ENCODE measurements around the gene AMPD1. TPM values are rescaled to one million over a fixed set of nuclear protein-coding genes. Genes with fewer than 3 reads are reported as not detected.

AMPD1 gene
- total RNA-seq, 1 donor from 2014 or later, result not detected

DNA sequence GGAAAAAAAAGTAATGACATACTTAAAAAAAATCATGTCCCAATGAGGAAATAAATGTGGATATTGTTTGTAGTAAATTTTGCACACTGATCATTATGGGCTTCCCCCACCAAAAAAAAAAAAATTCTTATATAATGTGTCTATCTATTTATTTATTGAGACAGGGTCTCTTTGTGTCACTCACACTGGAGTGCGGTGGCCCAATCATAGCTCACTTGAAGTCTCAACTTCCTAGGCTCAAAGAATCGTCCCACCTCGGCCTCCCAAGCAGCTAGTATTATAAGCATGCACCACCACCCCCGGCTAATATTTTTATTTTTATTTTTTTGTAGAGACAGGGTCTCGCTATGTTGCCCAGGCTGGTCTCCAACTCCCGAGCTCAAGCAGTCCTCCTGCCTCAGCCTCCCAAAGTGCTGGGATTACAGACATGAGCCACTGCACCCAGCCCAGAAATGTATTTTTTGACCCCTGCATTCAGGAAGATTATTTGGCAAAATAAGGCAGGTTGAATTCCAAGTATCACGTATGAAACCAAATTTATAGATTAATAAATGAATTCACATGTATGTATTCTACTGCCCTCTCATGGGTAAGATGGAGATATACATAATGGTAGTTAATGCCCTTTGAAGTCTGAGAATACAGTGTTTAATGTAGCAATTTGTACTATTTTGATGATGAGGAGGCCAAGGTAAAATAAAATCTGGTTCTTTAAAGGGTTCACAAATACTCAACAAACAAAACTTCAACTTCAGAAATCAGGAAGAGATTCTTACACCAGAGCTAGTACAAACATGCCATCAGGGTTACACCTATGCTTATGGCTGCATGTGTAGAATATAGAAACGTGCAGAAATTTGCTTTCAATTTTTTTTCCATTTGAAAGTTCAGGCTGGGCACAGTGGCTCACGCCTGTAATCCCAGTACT lies 24.1 kb downstream of the AMPD1 start:
- peak overlapping the region; percentile 98 for H3K4me3 Mint-ChIP-seq
- TF ChIP-seq CTCF (conservative IDR thresholded peaks at IDR 0.05), result peak; percentile 54
- H3K27me3 Mint-ChIP-seq, result peaks cover 53% of the 10 kb centered on the region
- no peaks in the 10 kb centered on the region for H3K36me3 Mint-ChIP-seq
- no peaks in the 10 kb centered on the region for H3K9me3 Mint-ChIP-seq
- peak overlapping the region; percentile 100 for H3K27ac Mint-ChIP-seq
- peaks cover 10% of the 10 kb centered on the region for H3K4me1 Mint-ChIP-seq (ENCODE audit: unreplicated experiment)
- no peak for DNase-seq (ENCODE audit: extremely low spot score, unreplicated experiment)

GRCh38 chr1:114670083-114671010 lies 25.0 kb downstream of the AMPD1 start:
- Mint-ChIP-seq H3K4me1 (ENCODE audit: unreplicated experiment) (peaks cover 10% of the 10 kb centered on the region), H3K27ac (peak overlapping the region; percentile 100), H3K9me3 (no peaks in the 10 kb centered on the region), H3K36me3 (no peaks in the 10 kb centered on the region), H3K27me3 (peaks cover 51% of the 10 kb centered on the region), H3K4me3 (peak overlapping the region; percentile 98)
- DNase-seq (ENCODE audit: extremely low spot score, unreplicated experiment), result peak; percentile 69
- TF ChIP-seq CTCF (conservative IDR thresholded peaks at IDR 0.05), result peak; percentile 57

DNA sequence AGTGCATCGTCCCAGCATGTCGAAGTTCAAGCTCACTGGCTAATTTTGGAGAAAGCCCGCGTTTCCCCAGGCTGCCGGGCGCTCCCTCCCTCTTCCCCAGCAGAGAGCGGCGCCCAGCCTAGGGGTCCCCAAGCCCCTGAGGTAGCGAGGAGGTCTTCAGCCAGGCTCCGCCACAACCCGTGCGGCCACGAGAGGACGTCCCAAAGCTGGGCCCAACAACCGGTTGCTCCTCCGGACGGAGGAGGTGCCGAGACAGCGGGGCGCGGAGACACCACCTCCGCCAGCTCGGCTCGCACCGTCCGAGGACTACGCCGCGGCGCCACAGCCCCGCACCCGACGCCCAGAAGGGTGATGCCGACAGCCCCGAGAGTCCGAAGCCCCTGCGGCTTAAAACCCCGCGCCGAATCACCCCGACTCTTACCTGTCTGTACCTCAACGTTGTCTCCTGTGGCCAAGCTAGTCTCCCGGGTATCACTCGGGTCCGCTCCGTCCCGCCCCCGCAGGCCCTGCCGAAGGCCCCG lies 25.7 kb downstream of the AMPD1 start, which contains the start of gene DENND2C:
Gene DENND2C (minus strand): TSS at position 488 of the 521 bp plus-strand sequence. CDS start 44,065 bp downstream, outside the sequence.
- H3K27me3 Mint-ChIP-seq, result peaks cover 43% of the 10 kb centered on the region
- H3K4me3 Mint-ChIP-seq, result peak within 1 kb of the TSS; percentile 98
- TF ChIP-seq CTCF (conservative IDR thresholded peaks at IDR 0.05), result no peak
- H3K9me3 Mint-ChIP-seq, result no peaks in the 10 kb centered on the region
- peak within 1 kb of the TSS; percentile 100 for H3K27ac Mint-ChIP-seq
- no peaks in the 10 kb centered on the region for H3K36me3 Mint-ChIP-seq
- DNase-seq (ENCODE audit: extremely low spot score, unreplicated experiment), result peak; percentile 85
- peaks cover 10% of the 10 kb centered on the region for H3K4me1 Mint-ChIP-seq (ENCODE audit: unreplicated experiment)

GRCh38 chr1:114668784-114669561 lies 26.4 kb downstream of the AMPD1 start:
- Mint-ChIP-seq H3K9me3 (no peaks in the 10 kb centered on the region), H3K4me3 (peak overlapping the region; percentile 98), H3K36me3 (no peaks in the 10 kb centered on the region), H3K27me3 (peaks cover 38% of the 10 kb centered on the region), H3K27ac (peak overlapping the region; percentile 90), H3K4me1 (ENCODE audit: unreplicated experiment) (peaks cover 10% of the 10 kb centered on the region)
- no peak for TF ChIP-seq CTCF (conservative IDR thresholded peaks at IDR 0.05)
- DNase-seq (ENCODE audit: extremely low spot score, unreplicated experiment), result no peak

All from type B pancreatic cell (in vitro differentiated cells).